ENCODE data around the gene PTK6. TPM values are rescaled to one million over a fixed set of nuclear protein-coding genes. Genes with fewer than 3 reads are reported as not detected.

Gene PTK6
- total RNA-seq, 1 experiment from 2014 or later = 6.7 TPM

GRCh38 chr20:63580796-63581461 lies 43.8 kb upstream of the PTK6 start:
- ATAC-seq (peak; percentile 92), DNase-seq (ENCODE audit: low read depth, low spot score) (peak; percentile 52)
- no peaks in the 10 kb centered on the region for H4K20me1 ChIP-seq (ENCODE audit: insufficient read depth)
- H3K9ac ChIP-seq (ENCODE audit: low read length) = no peak overlapping the region
- no peaks in the 10 kb centered on the region for H3K79me2 ChIP-seq (ENCODE audit: insufficient read depth, low read length)
- ChIA-PET POLR2A (interaction anchor here (1.4 kb wide), 1 partner anchor 61 kb away, joined by 3 read pairs; no protein-coding TSS in a partner anchor), RAD21 (ENCODE audit: low non-redundant PET in 1 of 2, low total read pairs in 2 of 2, uncharacterized antibody in 2 of 2, unreplicated experiment in 2 of 2) (no interaction called here), CTCF (interaction anchor here (0.8 to 1.0 kb wide), 3 partner anchors 43 to 393 kb away, joined by 3 to 5 read pairs (median 3); partner anchors contain the start of gene PTK6)
- H3K27ac ChIP-seq (ENCODE audit: low read depth, low read length) = no peak overlapping the region; the same call in 1 of the 2 replicates
- intact Hi-C loops (cut with micrococcal nuclease) = loop anchor here (5.0 kb wide), 1 partner anchor 116 kb away; the partner anchor contains the start of gene TNFRSF6B
- no peaks in the 10 kb centered on the region for H3K9me3 ChIP-seq (ENCODE audit: control insufficient read depth in 1 of 2, insufficient read depth in 1 of 2, low read depth in 1 of 2, low read length in 2 of 2)
- peaks cover 0 to 8% of the 10 kb centered on the region in 2 experiments; a peak in 1 of 4 replicates for H3K4me1 ChIP-seq (ENCODE audit: control insufficient read depth in 1 of 2, insufficient read depth in 2 of 2, low read length in 2 of 2)
- no peak overlapping the region for H3K4me3 ChIP-seq (replicated peaks in 1 of 2; ENCODE audit: low read depth in 1 of 2, low read length in 2 of 2)
- no peaks in the 10 kb centered on the region for H3K27me3 ChIP-seq (ENCODE audit: insufficient read depth, low read length)
- H2AFZ ChIP-seq (ENCODE audit: low read depth, low read length, poor library complexity, severe bottlenecking) = no peak overlapping the region
- H3K9me2 ChIP-seq (ENCODE audit: insufficient read depth) = no peaks in the 10 kb centered on the region
- TF ChIP-seq ZNF274 (IDR thresholded peaks at IDR 0.05; ENCODE audit: low read depth, low read length) = no peak
- peak; percentile 54 to 61 (median 60); a peak in 5 of 6 replicates for TF ChIP-seq CTCF (IDR thresholded peaks at IDR 0.05 in 2 of 3, conservative IDR thresholded peaks at IDR 0.05 in 1 of 3; ENCODE audit: borderline replicate concordance in 1 of 3, insufficient read depth in 1 of 3, low read depth in 2 of 3, low read length in 2 of 3)
- peak; percentile 90 for TF ChIP-seq RAD21 (IDR thresholded peaks at IDR 0.05; ENCODE audit: low read depth)
- no TSS peak for BruUV-seq (replicated peaks)
- no peaks in the 10 kb centered on the region for H3K36me3 ChIP-seq (ENCODE audit: control insufficient read depth in 1 of 2, insufficient read depth in 2 of 2, low read length in 2 of 2)
- peak overlapping the region; percentile 20; the same call in 1 of the 2 replicates for H3K4me2 ChIP-seq (ENCODE audit: low read length)

- RAD21 ChIA-PET (ENCODE audit: low non-redundant PET in 1 of 2, low total read pairs in 2 of 2, uncharacterized antibody in 2 of 2, unreplicated experiment in 2 of 2) = no interaction called here
- ATAC-seq = no peak
Observed at GRCh38 chr20:63579017-63579694, 42.0 kb upstream of the PTK6 start.

More at GRCh38 chr20:63579017-63579694, 42.0 kb upstream of the PTK6 start:
- Histone ChIP-seq H3K27me3 (ENCODE audit: insufficient read depth, low read length) (no peaks in the 10 kb centered on the region), H2AFZ (ENCODE audit: low read depth, low read length, poor library complexity, severe bottlenecking) (no peak overlapping the region), H3K79me2 (ENCODE audit: insufficient read depth, low read length) (no peaks in the 10 kb centered on the region), H3K9me2 (ENCODE audit: insufficient read depth) (no peaks in the 10 kb centered on the region), H3K27ac (ENCODE audit: low read depth, low read length) (no peak overlapping the region), H3K4me3 (replicated peaks in 1 of 2; ENCODE audit: low read depth in 1 of 2, low read length in 2 of 2) (no peak overlapping the region), H3K9ac (ENCODE audit: low read length) (no peak overlapping the region), H3K4me2 (ENCODE audit: low read length) (no peak overlapping the region), H4K20me1 (ENCODE audit: insufficient read depth) (no peaks in the 10 kb centered on the region), H3K9me3 (ENCODE audit: control insufficient read depth in 1 of 2, insufficient read depth in 1 of 2, low read depth in 1 of 2, low read length in 2 of 2) (no peaks in the 10 kb centered on the region), H3K4me1 (ENCODE audit: control insufficient read depth in 1 of 2, insufficient read depth in 2 of 2, low read length in 2 of 2) (peaks cover 10 to 26% of the 10 kb centered on the region in 2 experiments; a peak in 3 of 4 replicates), H3K36me3 (ENCODE audit: control insufficient read depth in 1 of 2, insufficient read depth in 2 of 2, low read length in 2 of 2) (no peaks in the 10 kb centered on the region)
- TF ChIP-seq CTCF (IDR thresholded peaks at IDR 0.05 in 2 of 3, conservative IDR thresholded peaks at IDR 0.05 in 1 of 3; ENCODE audit: borderline replicate concordance in 1 of 3, insufficient read depth in 1 of 3, low read depth in 2 of 3, low read length in 2 of 3) (no peak), POLR2A (IDR thresholded peaks at IDR 0.05; ENCODE audit: borderline replicate concordance, extremely low read depth, insufficient read depth, insufficient read length) (no peak), YY1 (IDR thresholded peaks at IDR 0.05; ENCODE audit: extremely low read depth, insufficient replicate concordance, low read depth, low read length) (no peak), RAD21 (IDR thresholded peaks at IDR 0.05; ENCODE audit: low read depth) (no peak), EZH2phosphoT487 (IDR thresholded peaks at IDR 0.05; ENCODE audit: borderline replicate concordance) (no peak), FOSL1 (IDR thresholded peaks at IDR 0.05; ENCODE audit: low read depth) (no peak)
- TF ChIP-seq, protein P1, sequence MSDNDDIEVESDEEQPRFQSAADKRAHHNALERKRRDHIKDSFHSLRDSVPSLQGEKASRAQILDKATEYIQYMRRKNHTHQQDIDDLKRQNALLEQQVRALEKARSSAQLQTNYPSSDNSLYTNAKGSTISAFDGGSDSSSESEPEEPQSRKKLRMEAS (IDR thresholded peaks at IDR 0.05) = no peak
- DNase-seq (ENCODE audit: low read depth, low spot score) = no peak
- intact Hi-C loops (cut with micrococcal nuclease) = loop anchor here (10.0 kb wide), 1 partner anchor 46 kb away; the partner anchor contains the start of gene GMEB2
- BruUV-seq (replicated peaks) = no TSS peak
- ChIA-PET CTCF (no interaction called here), POLR2A (no interaction called here)

Measured in HCT116 (cell line).